ENCODE results near the gene SLC25A4.

DNA sequence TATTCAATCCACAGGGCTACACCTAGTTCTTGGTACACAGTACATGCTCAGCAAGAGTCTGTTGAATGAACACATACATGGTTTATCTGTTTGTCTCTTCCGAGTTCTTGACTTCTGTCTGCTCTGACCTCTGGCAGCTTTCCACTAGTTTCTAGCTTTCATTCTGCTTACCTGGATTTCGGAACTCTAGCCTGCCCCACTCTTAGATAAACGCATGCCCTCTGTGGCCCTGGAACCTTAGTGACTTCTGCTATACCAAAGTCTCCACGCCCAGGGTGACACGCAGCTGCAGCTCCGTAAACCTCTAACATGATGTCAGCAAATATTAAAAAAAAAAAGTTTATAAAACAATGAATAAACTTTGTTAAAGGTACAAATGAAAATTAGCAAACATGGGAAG, 1.3 kb upstream of the SLC25A4 start:
- TF ChIP-seq TAF1 (IDR thresholded peaks at IDR 0.05; ENCODE audit: borderline replicate concordance, low read depth, low read length) (no peak), POLR2A (IDR thresholded peaks at IDR 0.05; ENCODE audit: low read depth, low read length) (no peak)

All from GM12892 (cell line).